Endometrial microvascular endothelial cells (primary cell): ENCODE results near the gene PREB. TPM values are rescaled to one million over a fixed set of nuclear protein-coding genes. Genes with fewer than 3 reads are reported as not detected.
"Not testable (repeated sequence)": the region's sequence is repeated elsewhere in the genome, so short reads cannot be mapped to it uniquely, and the experiment has no call there.

ENCODE experiments used
- in situ Hi-C: cut with HindIII; loops from 2 replicates; pipeline ENCODE4 v1.10.0; 2017; ENCODE audit warnings: low sequenced_read_pairs, low pct_unique_long_range_greater_than_20kb; ENCODE audit errors: inconsistent ontology term
- total RNA-seq: library from RNA; depleted of rRNA; stranded (reverse); fragments of >200 nt; gene quantifications from one replicate; pipeline ENCODE4 v1.2.3, GENCODE V29; 2015; ENCODE audit errors: inconsistent ontology term

Gene PREB, protein sequence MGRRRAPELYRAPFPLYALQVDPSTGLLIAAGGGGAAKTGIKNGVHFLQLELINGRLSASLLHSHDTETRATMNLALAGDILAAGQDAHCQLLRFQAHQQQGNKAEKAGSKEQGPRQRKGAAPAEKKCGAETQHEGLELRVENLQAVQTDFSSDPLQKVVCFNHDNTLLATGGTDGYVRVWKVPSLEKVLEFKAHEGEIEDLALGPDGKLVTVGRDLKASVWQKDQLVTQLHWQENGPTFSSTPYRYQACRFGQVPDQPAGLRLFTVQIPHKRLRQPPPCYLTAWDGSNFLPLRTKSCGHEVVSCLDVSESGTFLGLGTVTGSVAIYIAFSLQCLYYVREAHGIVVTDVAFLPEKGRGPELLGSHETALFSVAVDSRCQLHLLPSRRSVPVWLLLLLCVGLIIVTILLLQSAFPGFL
- total RNA-seq: 59.5 TPM

DNA sequence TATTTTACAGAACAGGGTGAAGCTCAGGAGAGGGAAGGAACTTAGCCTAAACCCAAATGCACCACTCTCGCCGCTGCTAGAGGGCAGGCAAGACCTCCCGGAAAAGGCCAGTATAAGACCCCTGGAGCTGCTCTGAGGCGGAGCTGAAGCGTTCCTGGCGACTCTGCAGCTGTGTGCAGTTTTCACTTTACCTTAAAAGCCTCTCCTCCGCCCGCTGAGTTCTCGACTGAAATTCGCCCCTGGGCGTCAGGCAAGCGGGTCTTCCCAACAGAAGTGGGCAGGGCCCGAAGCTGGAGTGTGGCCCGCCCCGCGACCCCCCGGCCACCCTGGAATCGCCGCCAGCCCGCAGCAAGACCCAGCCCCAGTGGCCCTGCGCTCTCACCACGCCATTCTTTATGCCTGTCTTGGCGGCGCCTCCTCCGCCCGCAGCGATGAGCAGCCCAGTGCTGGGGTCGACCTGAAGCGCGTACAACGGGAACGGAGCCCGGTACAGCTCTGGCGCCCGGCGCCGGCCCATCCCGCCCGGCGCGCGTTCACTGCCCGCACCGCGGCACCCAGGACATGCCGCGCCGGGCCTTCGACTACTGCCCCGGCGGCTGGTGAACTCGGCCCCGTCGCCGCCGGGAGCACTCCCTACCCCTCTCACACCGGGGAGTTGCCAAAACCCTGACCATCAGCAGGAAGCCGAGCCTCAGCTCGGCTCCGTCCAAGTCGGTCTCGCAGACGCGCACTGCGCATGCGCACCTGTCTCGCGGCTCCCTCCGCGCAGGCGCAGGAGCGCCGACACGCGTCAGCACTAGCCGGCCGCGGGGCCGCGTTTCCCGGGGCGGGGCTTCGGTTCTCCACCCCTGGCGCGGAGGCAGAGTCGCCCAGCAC lies at the start of gene PREB:
TSS of gene PREB (minus strand) at position 732 of the 876 bp plus-strand sequence. CDS start at position 517, 215 bp downstream.
- in situ Hi-C loops: no loop called here

DNA sequence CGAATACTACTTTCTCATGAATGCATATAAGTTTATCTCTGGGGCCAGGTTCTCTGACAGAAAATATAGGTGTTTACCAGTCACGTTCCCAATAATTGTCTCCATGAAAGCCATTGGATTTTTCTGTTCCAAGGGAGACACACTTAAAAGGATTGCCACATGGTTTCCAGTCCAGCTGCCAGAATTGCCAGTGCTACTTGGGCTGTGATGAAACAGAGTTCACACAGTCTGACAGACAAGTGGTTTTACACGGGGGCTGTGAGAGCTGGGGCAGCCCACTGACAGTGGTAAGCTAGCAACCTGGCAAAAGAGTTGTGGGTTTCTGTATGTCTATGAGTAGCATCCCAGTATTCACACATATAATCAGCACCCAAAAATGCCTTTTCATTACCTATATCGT lies 49.7 kb upstream of the PREB start:
- in situ Hi-C loops: no loop called here

DNA sequence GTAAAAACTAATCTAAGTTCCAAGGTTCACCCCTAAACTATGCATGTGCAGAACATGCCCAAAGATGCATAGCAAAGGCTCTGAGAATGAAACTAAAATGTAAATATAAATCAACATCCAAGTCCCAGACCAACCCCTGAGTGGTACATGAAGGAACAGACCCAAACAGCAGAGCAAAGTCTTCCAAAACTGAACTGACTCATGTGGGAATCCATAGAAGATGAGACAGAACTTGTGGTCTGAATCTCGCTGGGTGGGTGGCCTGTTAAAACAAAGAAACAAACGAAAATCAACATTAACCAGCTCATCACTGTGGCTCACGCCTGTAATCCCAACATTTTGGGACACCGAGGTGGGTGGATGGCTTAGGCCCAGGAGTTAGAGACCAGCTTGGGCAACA lies 47.9 kb upstream of the PREB start:
- in situ Hi-C loops: no loop called here

DNA sequence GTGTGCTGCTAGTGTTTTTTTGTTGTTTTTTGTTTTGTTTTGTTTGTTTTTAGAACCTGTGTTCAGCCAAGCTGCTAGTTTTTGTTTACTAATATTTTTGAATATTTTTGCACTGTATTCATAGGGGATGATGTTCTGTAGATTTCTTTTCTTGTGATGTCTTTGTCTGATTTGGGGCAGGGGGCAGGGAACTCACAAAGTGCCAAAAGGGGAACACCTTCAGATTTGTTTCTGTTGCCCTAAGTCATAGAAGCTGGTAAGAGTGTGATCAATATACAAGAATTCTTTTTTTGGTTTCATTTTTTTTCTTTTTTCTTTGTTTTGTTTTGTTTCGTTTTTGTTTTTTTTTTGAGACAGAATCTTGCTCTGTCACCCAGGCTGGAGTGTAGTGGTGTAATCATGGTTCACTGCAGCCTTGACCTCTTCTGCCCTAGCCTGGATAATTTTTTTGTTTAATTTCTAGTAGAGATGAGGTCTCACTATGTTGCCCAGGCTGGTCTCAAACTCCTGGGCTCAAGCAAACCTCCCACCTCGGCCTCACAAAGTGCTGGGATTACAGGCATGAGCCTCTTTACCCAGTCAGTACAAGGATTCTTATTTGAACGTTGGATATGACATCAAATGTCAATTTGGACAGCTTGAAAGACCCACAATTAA lies 45.0 kb upstream of the PREB start:
- in situ Hi-C loops: no loop called here

DNA sequence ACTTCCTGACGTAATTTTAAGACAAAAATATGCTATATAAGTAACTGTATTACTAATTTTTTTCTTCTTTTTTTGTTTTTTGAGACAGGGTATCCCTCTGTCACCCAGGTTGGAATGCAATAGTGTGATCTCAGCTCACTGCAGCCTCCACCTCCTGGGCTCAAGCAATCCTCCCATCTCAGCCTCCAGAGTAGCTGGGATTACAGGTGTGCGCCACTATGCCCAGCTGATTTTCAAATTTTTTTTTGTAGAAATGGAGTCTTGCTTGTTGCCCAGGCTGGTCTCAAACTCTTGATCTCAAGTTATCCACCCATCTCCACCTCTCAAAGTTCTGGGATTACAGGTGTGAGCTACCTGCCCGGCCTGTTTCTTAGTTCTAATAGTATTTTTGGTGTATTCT lies 44.0 kb upstream of the PREB start:
- in situ Hi-C loops: no loop called here

DNA sequence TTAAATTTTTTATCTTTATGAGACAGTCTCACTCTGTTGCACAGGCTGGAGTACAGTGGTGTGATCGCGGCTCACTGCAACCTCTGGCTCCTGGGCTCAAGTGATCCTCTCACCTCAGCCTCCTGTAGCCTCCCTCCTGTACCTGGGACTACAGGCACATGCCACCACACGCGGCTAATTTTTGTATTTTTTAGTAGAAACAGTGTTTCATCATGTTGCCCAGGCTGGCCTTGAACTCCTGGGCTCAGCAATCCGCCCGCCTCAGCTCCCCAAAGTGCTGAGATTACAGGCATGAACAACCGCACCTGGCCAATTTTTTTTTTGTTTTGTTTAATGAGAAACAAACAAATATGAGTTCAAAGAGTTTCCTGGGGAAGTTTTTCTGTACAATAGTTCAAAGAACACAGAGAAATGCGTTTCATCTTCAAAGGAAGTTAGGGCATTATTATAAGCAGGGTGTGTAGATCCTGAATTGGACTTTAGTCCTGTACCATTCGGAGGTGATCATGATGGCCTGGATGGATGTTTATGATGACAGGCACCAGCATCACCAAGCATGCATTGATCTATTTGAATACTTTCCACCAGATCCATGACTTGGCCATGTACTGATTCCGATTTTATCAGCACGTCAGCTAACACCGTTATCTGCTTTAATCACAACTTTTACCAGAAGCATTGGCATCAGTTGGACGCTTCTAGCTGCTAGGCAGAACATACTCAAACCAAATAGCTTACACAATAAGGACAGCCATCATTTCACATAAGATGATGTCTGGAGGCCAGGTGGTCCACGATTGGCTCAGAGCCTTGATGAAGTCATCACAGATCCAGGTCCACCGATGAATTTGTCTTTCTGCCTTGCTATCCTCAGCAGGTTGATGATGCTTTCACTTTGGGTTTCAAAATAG lies 43.3 kb upstream of the PREB start:
- in situ Hi-C loops: no loop called here

DNA sequence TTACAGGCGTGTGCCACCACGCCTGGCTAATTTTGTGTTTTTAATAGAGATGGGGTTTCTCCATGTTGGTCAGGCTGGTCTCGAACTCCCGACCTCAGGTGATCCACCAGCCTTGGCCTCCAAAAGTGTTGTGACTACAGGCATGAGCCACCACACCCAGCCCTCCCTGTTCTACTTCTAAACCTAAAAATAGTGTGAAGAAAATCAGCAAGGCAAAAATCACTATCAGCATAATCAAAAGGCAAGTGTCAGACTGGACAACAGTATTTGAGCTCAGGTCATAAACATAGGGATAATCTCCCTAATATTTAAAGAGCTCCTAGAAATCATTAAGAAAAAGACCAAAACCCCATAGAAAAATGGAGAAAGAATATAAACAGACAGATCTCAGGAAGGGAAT lies 41.3 kb upstream of the PREB start:
- in situ Hi-C loops: not testable (repeated sequence)

DNA sequence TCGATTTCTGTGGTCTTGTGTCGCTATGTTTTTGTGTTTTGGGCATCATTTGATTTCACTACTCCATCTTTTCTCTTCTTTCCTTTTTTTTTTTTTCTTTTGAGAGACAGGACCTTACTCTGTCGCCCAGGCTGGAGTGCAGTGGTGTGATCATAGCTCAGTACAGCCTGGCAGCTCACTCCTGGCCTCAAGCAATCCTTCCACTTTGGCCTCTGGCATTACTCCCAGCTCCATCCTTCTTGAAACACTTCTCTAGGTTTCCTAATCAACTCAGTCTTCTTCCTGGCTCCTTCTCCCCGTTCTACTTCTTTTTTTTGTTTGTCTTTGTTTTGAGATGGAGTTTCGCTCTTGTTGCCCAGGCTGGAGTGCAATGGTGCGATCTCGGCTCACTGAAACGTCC lies 40.9 kb upstream of the PREB start:
- in situ Hi-C loops: no loop called here

DNA sequence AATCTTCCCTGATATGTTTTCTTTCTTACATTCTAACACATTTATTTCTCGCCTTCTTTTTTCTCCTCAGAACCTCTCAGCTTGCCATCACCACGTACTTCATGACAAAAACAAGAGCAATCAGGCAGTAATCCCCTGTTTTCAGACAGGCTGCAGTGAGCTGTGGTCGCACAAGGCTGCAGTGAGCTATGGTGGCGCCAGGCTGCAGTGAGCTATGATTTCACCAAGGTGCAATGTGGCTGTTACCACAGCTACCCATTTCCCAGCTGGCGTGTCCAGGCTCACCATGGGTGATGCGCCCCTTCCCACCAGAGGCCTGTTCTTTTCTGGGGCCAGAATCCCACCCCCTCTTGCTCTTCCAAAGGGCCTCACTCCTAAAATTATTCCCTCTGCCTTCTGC lies 40.2 kb upstream of the PREB start:
- in situ Hi-C loops: no loop called here

DNA sequence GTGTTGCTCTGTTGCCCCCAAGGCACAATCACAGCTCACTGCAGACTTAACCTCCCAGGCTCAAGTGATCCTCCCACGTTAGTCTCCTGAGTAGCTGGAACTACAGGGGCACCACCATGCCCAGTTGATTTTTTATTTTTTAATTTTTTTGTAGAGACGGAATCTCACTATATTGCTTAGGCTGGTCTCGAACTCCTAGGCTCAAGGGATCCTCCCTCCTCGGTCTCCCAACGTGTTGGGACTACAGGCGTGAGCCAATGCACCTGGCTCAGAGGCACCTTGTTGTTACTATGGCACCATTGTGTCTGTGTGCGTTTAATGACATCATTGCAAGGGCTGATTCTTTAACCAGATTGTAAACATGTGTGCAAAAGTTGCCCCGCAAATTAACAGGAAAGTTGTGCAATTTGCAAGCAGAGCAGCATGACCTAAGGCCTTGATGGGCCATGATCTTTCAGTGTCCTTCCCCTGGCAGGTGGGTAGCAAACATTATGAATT lies 37.0 kb upstream of the PREB start:
- in situ Hi-C loops: no loop called here

DNA sequence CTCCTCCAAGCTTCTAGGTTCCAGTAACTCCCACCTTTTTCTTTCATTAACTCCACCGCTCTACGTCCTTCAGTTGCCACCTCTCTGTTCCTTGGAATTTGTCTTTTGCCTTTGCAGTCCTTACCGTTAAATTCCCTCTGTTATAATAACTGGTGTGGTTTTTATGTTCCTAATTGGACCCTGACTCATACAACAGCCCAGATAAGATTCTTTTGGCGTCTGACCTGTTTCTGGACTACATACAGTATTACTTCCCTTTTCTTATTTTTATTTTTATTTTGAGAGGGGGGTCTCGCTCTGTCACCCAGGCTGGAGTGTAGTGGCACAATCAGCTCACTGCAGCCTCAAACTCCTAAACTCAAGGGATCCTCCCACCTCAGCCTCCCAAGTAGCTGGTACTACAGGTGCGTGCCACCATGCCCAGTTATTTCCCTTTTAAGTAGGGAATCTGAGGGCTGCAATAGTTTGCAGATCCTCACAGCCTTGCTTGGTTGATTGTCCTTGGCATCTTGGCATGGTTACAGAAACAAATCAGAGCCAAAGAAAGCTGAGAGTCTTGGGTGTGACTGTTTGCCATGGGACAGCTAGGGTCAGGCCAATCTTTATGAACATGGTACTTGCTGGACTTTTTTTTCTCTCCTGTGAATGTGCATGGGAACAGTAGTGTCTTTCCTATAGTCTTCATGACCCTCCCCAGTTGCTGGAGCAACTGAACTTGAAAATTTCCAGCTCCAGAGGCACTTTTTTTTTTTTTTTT lies 36.3 kb upstream of the PREB start:
- in situ Hi-C loops: no loop called here

DNA sequence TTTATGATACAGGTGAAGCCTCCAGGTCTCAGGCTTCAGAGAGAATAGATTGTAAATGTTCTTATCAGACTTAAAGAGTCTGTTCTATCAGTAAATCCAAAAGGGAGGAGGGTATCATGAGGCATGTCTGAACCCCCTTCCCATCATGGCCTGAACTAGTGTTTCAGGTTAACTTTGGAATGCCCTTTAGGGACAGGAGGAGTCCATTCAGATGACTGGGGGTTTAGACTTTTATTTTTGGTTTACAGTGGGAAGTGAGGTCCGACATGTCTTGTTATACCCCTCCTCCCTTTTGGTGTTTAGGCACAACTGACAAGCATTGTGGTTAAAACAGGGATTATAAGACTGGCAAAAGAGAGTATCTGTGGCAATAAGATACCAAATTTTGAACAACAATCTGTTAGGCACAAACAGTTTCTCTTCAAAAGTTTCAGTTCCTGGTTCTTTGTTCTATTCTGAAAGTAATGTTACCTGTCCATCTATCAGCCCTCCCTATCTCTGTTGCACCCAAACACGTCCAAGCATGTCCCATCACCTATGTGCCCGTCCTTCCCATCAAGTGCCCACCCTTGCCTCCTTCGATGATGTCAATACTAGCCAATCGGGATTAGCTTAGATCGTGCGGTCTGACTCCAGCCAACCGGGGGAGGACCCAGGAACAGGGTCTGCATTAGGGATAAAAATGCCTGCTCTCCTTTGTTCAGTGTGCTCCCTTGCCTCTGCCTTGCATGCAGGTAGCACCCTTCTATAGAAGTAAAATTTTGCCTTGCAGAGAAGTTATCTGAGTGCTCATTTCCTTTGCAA lies 30.7 kb upstream of the PREB start:
- in situ Hi-C loops: no loop called here

DNA sequence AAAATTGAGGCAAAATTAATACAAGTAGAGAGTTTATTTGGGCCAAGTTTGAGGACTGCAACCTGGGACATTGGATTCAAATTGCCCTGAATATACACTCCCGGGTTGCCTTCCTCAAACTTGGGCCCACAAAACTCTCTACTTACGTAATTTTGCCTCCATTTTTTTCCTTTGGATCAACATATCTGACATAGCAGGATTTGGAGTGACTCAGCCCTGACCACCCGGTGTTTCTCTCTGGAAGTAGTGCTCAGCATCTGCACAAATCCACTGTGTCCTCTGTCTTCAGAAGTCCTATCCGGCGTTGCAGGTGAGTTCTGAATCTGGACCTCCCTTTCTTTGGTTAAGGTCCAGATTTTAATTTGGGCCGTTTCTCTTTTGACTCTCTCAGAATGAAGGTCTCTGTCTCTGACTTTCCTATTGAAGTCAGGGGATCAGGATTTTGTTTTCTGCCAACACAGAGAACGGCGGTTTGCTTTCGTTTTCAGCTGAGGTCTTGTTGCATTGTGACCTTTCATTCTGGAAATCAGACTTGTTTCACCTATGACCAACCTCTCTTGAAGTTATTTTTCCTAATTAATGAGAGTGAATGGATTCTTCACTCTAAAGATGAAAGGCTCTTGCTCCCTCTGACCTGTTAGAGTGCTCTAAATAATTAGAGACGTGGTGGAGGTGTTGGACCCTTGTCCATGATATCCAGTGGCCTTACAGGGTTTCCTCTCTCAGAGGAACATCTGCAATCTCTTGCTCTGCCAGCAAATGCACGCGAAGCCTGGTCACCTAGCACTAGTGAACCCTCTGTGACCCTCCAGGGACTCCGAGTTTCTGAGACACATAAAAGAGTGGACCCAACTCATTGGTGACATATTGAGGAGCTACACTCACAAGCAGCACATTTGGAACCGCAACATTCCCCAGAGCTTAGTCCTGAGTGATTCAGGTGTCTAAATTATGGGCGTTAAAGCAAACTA lies 28.0 kb upstream of the PREB start:
- in situ Hi-C loops: no loop called here

DNA sequence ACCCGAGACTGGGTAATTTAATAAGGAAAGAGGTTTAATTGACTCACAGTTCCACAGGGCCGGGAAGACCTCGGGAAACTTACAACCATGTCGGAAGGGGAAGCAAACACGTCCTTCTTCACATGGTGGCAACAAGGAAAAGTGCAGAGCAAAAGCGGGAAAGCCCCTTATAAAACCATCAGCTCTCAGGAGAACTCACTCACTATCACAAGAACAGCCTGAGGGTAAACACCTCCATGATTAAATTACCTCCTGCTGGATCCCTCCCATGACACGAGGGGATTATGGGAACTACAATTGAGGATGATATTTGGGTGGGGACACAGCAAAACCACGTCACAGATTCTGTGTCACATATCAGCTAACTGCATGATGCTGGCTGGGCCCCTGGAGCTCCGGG lies 25.8 kb upstream of the PREB start:
- in situ Hi-C loops: no loop called here

DNA sequence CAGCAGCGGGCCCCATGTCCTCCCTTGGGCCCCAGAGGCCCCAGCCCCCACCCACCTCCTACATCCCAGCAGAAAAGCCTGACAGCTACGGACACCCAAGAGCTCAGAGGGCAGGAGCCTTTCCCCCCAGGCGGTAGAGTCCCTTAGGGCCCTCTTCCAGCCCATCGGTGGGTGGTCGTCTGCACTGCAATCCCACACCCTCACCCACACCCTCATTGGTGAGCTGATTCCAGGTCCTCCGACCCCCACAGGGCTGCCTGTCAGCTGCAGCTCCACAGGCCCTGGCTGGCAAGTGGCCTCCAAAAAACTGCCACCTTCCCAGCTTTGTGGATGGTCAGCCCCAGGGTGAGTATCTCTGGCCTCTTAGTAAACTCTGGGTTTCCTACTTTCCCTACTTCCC lies 24.8 kb upstream of the PREB start:
- in situ Hi-C loops: no loop called here

DNA sequence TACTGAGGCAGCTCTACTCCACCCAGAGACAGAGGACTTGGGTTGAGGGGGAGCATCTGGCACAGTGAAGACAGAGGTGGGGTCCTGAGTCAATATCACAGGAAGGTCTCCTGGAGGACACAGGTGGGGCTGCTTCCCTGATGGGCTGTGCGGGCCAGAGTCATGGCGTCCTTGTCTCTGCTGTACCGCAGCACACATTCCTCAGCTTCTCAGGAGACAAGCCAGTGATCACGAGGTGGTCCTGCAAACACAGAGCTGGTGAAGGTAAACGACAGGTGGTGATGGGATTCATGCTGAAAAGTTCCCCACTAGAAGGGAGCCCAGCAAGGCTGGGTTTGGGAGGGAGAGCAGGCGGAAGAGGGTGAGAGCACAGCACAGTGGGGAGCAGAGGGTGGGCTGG lies 24.0 kb upstream of the PREB start:
- in situ Hi-C loops: no loop called here
